ENCODE measurements around the gene KRT31.

DNA sequence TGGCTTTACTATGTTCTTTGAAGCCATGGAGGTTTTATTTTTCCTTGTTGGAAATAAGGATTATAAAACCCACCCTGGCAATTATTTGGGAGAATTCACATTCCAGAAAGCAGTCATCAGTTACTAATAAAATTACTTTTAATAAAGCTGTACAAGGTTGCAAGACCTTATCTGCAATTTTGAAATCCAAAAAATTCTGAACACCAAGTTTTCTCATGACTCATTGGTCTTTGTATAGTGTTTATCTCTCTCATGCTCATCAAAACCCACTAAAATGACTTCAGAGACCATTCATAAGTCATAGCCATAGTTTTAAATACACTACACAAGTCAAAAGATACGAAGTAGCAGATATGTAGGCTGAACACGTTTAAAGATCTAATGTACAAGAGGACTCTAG, 49.4 kb upstream of the KRT31 start:
- TF ChIP-seq, protein P1, sequence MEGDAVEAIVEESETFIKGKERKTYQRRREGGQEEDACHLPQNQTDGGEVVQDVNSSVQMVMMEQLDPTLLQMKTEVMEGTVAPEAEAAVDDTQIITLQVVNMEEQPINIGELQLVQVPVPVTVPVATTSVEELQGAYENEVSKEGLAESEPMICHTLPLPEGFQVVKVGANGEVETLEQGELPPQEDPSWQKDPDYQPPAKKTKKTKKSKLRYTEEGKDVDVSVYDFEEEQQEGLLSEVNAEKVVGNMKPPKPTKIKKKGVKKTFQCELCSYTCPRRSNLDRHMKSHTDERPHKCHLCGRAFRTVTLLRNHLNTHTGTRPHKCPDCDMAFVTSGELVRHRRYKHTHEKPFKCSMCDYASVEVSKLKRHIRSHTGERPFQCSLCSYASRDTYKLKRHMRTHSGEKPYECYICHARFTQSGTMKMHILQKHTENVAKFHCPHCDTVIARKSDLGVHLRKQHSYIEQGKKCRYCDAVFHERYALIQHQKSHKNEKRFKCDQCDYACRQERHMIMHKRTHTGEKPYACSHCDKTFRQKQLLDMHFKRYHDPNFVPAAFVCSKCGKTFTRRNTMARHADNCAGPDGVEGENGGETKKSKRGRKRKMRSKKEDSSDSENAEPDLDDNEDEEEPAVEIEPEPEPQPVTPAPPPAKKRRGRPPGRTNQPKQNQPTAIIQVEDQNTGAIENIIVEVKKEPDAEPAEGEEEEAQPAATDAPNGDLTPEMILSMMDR (IDR thresholded peaks at IDR 0.05; ENCODE audit: control extremely low read depth in 1 of 3, insufficient read depth in 1 of 3, low read depth in 1 of 3, low read length in 3 of 3): no peak
- TF ChIP-seq MAFK (IDR thresholded peaks at IDR 0.05; ENCODE audit: low read depth, low read length): no peak
- TF ChIP-seq TAF1 (IDR thresholded peaks at IDR 0.05; ENCODE audit: low read depth, low read length): no peak
- no peak for TF ChIP-seq BRCA1 (IDR thresholded peaks at IDR 0.05; ENCODE audit: low read depth, low read length)
- TF ChIP-seq CBX5 (IDR thresholded peaks at IDR 0.05; ENCODE audit: low read depth, low read length): no peak
